Activated CD8-positive, alpha-beta memory T cell treated with anti-CD3 and anti-CD28 coated beads, Interleukin-2, amount 50 U/mL, for 24 hours (primary cell): ENCODE measurements around the gene SAGE1.
"Not testable (repeated sequence)": the region's sequence is repeated elsewhere in the genome, so short reads cannot be mapped to it uniquely, and the experiment has no call there.

ENCODE experiments used
- DNase-seq: peaks from one replicate; pipeline ENCODE4 v3.0.0-alpha.2; 2020; ENCODE audit errors: extremely low read depth

Gene SAGE1

GRCh38 chrX:135893294-135893817, at the start of gene SAGE1, which contains the start of gene CT45A10:
Gene SAGE1, plus strand, starts transcription at chrX:135893716. Its CDS starts 2,527 bp downstream, at chrX:135896243.
Gene CT45A10, minus strand, starts transcription at chrX:135893444. Its CDS starts 8,100 bp downstream, at chrX:135885344.
- no peak for DNase-seq

GRCh38 chrX:135854438-135854837, 39.1 kb upstream of the SAGE1 start, which contains the start of gene CT45A8:
Gene CT45A8, minus strand, starts transcription at chrX:135854538. Its CDS starts 3,755 bp downstream, at chrX:135850783.
- DNase-seq: not testable (repeated sequence)

GRCh38 chrX:135871712-135872111, 21.8 kb upstream of the SAGE1 start, which contains the start of gene CT45A9:
Gene CT45A9, minus strand, starts transcription at chrX:135871812. Its CDS starts 3,751 bp downstream, at chrX:135868061.
- not testable (repeated sequence) for DNase-seq

GRCh38 chrX:135882741-135883140, 10.8 kb upstream of the SAGE1 start:
- DNase-seq: not testable (repeated sequence)

- not testable (repeated sequence) for DNase-seq
These were observed 5.3 kb upstream of the SAGE1 start for GRCh38 chrX:135888230-135888629.

- not testable (repeated sequence) for DNase-seq
These were observed 4.5 kb upstream of the SAGE1 start for GRCh38 chrX:135888976-135889375.

- DNase-seq: no peak
These were observed 3.4 kb upstream of the SAGE1 start for GRCh38 chrX:135890087-135890585.

- no peak for DNase-seq
These were observed 735 bp upstream of the SAGE1 start for GRCh38 chrX:135892781-135893180.

GRCh38 chrX:135910251-135910650, 16.7 kb downstream of the SAGE1 start:
- no peak for DNase-seq

- no peak for DNase-seq
These were observed 20.9 kb downstream of the SAGE1 start for GRCh38 chrX:135914404-135914803.

GRCh38 chrX:135920516-135920915, 27.0 kb downstream of the SAGE1 start:
- not testable (repeated sequence) for DNase-seq

GRCh38 chrX:135923353-135923752, 29.8 kb downstream of the SAGE1 start:
- no peak for DNase-seq

GRCh38 chrX:135927897-135928296, 34.4 kb downstream of the SAGE1 start:
- no peak for DNase-seq

GRCh38 chrX:135931644-135932487, 38.4 kb downstream of the SAGE1 start:
- no peak for DNase-seq

GRCh38 chrX:135944486-135944885, 51.0 kb downstream of the SAGE1 start:
- no peak for DNase-seq

GRCh38 chrX:135951291-135951690, 57.8 kb downstream of the SAGE1 start:
- DNase-seq: no peak
